IPS-18c (cell line): ENCODE data around the gene RAB8B.

Experiments
- H3K4me3 ChIP-seq: 2 replicates; pipeline ENCODE4 v1.7.0; 2013; ENCODE audit warnings: low read depth, mild to moderate bottlenecking, low read length, moderate library complexity; ENCODE audit not compliant: insufficient read depth
- H3K9me3 ChIP-seq: one replicate; pipeline ENCODE4 v1.6.1; 2013; ENCODE audit warnings: mild to moderate bottlenecking, low read length, moderate library complexity; ENCODE audit not compliant: control insufficient read depth, insufficient read depth

The RAB8B gene

DNA sequence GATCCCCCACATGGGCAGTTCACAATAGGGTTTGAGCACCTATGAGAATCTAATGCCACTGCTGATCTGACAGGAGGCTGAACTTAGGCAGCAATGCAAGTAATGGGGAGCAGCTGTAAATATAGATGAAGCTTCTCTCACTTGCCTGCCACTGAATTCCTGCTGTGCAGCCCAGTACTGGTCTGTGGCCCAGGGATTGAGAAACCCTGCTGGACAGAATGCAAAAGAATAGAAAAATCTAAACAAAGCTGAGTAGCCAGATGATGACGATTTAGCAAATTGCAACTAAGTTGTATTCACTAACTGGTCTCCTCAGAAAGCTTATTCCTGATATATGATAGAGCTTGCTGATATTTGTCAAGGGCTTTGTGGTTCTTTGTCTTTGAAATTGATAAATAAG lies 53.7 kb downstream of the RAB8B start:
- Histone ChIP-seq H3K4me3 (no peak overlapping the region), H3K9me3 (no peaks in the 10 kb centered on the region)

DNA sequence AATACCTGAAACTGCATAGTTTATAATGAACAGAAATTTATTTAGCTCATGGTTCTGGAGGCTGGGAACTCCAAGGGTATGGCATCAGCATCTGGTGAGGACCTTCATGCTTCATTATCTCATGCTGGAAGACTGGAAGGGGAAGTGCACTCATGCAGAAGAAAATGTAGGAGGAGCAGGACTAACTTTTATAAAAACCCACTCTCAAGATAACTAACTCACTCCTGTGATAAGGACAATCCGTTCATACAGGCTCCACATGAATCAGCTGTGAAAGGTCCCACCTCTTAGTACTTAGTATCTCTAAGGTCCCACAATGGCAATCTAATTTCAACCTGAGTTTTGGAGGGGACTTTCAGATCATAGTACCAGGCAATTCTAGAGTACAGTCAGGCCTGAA lies 54.4 kb downstream of the RAB8B start:
- H3K4me3 ChIP-seq: no peak overlapping the region
- H3K9me3 ChIP-seq: no peaks in the 10 kb centered on the region

GRCh38 chr15:63244399-63244798 lies 55.0 kb downstream of the RAB8B start:
- Histone ChIP-seq H3K9me3 (no peaks in the 10 kb centered on the region), H3K4me3 (no peak overlapping the region)

DNA sequence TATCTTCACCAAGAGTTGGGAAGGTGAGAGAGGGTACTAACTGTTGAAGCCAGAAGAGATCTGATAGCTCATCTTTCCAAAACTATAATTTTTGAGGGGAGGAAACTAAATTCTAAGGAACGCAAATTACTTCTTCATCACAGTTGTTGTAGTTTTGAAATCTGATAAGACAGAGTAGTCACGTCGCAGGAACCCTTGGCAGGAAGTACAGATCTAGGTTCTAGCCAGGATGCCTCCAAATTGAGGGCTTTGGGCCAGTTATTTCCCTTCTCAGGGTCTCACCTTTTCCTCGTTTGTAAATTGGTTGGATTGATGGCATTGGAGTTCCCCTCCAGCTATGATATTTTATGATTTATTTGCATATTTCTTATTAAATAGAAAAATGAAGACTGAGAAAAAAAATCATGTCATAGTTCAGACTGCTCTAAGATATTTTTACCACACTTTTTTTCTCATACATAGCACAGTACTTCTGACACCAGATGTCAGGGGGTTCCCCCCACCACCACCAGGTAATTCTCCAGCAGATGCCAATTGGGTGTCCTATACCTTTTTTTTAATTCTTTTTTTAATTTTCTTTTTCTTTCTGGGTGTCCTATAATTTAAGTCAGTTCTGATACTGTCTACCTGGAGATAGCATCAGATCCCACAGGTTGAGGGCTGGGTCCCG lies 55.7 kb downstream of the RAB8B start:
- no peaks in the 10 kb centered on the region for H3K9me3 ChIP-seq
- H3K4me3 ChIP-seq: no peak overlapping the region

DNA sequence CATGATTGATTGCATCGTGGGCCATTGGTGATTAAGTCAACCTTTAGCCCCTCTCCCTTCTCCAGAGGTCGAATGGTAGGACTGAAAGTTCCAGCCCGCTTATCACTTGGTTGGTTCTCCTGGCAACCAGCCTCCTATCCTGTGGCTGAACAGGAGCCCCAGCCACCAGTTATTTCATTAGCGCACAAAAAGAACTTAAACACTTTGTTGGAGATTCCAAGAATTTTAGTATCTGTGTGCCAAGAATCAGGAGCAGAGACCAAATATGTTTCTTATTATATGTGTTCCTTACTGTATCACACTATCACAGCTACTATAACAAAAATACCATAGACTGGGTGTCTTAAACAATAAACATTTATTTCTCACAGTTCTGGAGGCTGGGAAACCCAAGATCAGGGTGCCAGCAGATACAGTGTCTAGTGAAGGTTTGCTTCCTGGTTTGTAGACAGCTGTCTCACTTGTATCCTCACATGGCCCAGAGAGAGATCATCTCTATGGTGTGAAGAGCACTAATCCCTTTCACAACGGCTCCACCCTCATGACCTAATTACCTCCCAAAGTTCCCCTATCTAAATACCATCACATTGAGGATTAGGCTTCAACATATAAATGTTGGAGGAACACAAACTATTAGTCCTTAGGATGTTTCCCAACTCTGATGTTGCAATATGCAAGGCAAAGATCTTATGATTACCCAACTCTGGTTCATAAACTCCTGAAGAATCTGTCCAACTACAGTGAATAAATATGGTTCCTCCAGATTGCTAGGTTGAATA lies 57.5 kb downstream of the RAB8B start:
- no peaks in the 10 kb centered on the region for H3K9me3 ChIP-seq
- no peak overlapping the region for H3K4me3 ChIP-seq

GRCh38 chr15:63250312-63250965 lies 61.0 kb downstream of the RAB8B start:
- no peak overlapping the region for H3K4me3 ChIP-seq
- H3K9me3 ChIP-seq: no peaks in the 10 kb centered on the region

GRCh38 chr15:63251701-63252100 lies 62.3 kb downstream of the RAB8B start:
- Histone ChIP-seq H3K4me3 (no peak overlapping the region), H3K9me3 (no peaks in the 10 kb centered on the region)

DNA sequence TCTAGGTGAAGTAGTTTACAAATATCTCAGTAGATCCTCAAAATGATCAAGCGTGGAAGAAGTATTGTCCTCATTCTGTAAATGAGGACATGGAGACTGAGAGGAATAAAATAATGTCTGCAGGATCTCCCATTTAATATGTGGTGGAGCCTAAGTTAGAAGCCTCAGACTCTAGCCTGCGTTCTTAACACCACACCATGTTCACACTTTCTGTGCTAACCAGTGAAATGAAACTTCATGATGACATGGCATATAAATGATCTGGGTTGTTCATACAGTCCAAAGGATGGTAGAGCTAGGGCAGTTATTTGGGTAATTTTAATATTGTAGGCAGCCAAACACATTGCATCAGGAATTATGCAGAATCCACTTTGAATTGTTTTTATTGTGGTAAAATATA lies 62.9 kb downstream of the RAB8B start:
- Histone ChIP-seq H3K9me3 (no peaks in the 10 kb centered on the region), H3K4me3 (no peak overlapping the region)

GRCh38 chr15:63254991-63255390 lies 65.6 kb downstream of the RAB8B start:
- Histone ChIP-seq H3K9me3 (no peaks in the 10 kb centered on the region), H3K4me3 (no peak overlapping the region)

DNA sequence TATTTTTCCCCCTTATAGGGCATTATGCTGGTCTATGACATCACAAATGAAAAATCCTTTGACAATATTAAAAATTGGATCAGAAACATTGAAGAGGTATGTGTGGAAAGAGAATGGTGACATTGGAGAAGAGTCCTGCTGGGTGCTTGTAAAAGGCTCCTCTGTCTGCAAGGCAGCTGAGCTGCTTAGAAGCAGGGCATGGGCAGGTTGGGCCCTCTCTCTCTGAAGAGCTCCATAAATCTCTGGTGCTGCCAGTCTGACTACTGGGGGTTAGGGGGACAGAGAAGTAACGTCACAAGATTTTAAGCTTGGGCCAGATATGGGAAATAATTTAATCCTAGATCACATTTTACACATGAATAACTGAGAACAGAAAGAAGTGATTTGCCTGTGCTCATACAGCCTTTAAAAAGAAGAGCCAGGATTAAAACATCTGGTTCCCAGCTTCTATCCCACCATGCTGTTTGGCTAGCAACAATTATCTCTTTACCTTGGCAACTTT lies 66.1 kb downstream of the RAB8B start:
- Histone ChIP-seq H3K9me3 (no peaks in the 10 kb centered on the region), H3K4me3 (no peak overlapping the region)

GRCh38 chr15:63256433-63257274 lies 67.2 kb downstream of the RAB8B start:
- H3K9me3 ChIP-seq: no peaks in the 10 kb centered on the region
- no peak overlapping the region for H3K4me3 ChIP-seq

DNA sequence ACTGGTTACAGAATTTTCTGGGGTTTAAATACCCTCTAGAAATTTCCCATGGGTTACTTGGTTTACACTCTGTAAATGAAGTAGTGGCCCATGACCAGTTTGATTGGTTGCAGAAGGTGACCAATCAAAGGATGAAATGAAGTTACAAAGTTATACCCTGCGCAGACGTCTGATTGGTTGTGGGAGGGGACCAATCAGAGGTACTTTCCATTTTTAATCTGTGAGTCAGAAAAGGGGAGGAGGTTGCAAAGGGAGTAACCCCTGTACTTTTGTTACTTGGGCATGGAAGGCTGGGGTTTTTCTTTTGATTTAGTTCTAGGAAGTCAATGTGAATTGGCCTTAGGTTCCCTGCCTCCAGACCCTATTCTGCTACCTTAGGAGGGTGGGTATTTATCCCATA lies 69.3 kb downstream of the RAB8B start:
- H3K9me3 ChIP-seq: no peaks in the 10 kb centered on the region
- no peak overlapping the region for H3K4me3 ChIP-seq

DNA sequence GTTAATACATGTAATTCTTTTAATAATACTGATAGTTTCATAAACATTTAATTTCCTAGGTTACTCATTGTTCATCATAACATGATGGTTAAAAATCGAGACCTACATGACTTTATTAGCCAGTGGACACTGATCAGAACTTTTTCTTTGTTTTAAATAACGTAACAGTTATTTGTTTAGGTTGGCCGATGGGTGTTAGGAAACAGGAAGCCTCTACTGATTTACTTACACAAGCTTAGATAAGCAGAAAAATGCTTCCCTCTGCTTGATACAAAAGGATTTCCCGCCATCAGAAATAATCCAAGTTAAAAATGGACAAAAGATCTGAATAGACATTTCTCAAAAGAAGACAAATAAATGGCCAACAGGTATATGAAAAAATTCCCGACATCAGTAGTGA lies 71.4 kb downstream of the RAB8B start:
- Histone ChIP-seq H3K4me3 (no peak overlapping the region), H3K9me3 (no peaks in the 10 kb centered on the region)

DNA sequence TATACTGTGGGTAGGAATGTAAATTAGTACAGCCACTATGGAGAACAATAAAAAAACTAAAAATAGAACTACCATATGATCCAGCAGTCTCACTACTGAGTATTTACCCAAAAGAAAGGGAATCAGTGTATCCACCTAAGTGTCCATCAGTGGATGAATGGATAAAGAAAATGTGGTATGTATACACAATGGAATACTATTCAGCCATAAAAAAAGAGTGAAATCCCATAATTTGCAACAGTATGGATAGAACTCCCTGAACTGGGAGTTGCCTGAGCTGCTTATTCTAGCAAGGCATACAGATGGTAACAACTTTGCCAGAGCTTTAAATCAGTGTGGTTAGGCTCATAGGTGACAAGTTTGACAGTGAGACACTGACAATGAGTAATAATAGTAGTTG lies 71.9 kb downstream of the RAB8B start:
- Histone ChIP-seq H3K4me3 (no peak overlapping the region), H3K9me3 (no peaks in the 10 kb centered on the region)

DNA sequence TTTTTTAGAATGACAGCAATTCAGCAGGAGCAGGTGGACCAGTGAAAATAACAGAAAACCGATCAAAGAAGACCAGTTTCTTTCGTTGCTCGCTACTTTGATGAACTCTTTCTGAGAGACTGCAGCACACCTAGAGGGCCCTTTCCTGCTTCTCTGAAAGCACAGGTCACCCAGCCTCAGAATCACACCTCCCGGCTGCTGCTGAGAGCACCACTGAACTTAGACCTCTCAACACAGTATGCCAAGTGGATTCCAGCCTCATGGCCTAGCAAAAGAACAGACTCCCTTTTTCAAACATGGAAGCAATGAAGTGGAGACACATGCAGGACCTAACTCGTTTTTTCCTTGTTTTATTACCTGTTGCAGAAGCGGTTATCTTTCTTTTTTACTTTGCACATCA lies 74.1 kb downstream of the RAB8B start:
- H3K4me3 ChIP-seq: no peak overlapping the region
- no peaks in the 10 kb centered on the region for H3K9me3 ChIP-seq

GRCh38 chr15:63264688-63265293 lies 75.4 kb downstream of the RAB8B start:
- no peak overlapping the region for H3K4me3 ChIP-seq

DNA sequence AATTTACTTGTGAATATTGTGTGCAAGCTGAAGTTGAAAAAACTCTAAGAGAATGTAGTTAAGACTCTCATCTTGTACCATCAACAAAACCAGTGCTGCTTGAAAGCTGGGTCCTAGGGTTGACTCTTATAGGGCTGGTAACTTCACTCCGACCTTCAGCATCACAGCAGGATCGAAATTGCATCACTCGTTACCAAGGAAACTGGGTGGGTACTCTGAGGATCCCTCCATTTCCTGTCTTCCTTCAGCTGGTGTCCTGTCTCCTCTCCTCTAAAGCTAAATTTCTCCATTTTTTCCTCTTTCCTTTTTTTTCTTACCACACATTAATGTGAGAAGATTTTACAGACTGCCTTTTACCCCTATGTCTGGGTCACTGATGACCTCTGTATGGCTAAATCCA lies 85.0 kb downstream of the RAB8B start:
- Histone ChIP-seq H3K9me3 (no peaks in the 10 kb centered on the region), H3K4me3 (no peak overlapping the region)

More at GRCh38 chr15:63264688-63265293, 75.4 kb downstream of the RAB8B start:
- H3K9me3 ChIP-seq: no peaks in the 10 kb centered on the region
